Ramos (cell line): ENCODE results near the gene CHCT1.
"Not testable (repeated sequence)": the region's sequence is repeated elsewhere in the genome, so short reads cannot be mapped to it uniquely, and the experiment has no call there.

Source experiments
- in situ Hi-C: fragments of 300-500 bp; cut with MboI; formaldehyde crosslinking; loops from one replicate; pipeline ENCODE4 v1.14.3; 2022; ENCODE audit warnings: low sequenced_read_pairs; ENCODE audit not compliant: unreplicated experiment

Gene CHCT1

GRCh38 chr17:60398227-60398959, 23.9 kb upstream of the CHCT1 start:
- in situ Hi-C loops = no loop called here

DNA sequence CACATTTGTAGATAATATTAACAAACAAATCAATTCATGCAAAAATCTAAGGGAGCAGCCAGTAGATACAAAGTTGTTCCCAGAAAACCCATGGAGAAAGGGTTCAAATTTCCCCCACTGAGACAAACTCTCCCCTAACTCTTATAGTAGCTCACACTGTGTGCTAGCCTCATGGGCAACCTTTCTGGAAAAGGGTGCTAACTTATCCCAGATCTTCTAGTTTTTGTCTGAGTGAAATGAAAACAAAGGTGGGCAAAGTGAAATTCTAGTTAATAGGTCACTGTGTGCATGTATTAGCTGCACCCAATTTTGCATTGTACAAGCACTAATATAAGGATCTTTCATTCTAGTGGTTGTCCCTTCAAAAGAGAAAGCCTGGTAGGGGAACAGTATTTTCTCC, 20.5 kb upstream of the CHCT1 start:
- in situ Hi-C loops = no loop called here

DNA sequence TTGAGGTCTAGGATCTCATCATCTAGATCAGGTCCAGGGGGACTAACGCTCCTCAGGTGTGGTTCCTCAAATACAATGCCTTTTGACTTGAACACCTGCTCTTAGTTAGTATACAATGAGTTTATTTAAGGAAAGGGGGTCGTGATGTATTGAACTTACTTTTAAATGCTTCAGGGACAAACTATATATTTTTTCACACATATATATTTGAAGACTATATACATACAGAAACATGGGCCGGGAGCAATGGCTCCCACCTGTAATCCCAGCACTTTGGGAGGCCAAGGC, 18.8 kb upstream of the CHCT1 start:
- in situ Hi-C loops = no loop called here

DNA sequence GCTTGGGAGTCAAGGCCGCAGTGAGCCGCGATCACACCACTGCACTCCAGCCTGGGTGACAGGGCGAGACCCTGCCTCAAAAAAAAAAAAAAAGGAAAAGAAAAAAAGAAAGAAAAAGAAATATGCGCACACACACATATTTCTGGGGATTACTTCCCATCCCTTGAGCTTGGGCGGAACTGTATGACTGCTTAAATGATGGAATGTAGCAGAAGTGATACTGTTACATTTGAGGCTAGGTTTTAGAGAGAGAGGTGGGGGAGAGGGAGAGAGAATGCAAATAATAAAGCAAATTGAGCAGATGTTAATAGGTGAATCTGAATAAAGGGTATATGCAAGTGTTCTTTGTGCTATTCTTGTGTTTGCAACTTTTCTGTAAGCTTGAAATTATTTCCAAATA, 18.3 kb upstream of the CHCT1 start:
- in situ Hi-C loops = no loop called here

DNA sequence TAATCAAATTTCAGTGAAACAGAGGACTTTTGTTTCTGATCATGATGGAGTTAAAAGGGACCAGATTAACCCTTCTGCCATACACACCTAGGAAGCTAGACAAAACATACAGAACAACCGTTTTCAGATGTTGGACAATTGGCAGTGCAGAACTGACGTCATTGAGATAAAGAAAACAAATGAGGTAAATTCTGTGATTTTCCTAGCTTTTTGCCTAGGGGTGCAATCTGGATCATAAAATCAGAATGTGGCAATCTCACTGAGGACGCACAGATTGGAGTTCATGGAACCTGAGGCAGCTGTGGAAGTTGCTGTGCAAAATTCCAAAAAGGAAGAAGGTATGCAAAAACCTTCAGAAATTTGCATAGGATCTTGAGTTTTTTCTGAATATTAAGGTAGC, 15.4 kb upstream of the CHCT1 start:
- in situ Hi-C loops = no loop called here

DNA sequence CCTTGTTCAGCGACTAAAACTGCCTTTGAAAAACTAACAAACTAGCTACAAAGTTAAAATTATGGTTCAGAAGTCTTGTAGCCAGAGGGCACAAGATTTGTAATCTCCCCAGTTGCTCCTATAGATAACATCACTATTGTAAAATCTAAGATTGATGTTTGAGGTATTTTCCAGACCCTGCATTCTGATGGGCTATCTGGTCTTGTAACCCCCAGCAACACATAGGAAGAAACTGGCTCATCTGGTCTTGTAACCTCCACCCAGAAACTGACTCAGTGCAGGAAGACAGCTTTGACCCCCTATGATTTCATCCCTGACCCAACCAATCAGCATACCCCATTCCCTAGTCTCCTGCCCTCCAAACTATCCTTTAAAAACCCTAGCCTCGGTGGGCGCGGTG, 12.3 kb upstream of the CHCT1 start:
- in situ Hi-C loops = no loop called here

DNA sequence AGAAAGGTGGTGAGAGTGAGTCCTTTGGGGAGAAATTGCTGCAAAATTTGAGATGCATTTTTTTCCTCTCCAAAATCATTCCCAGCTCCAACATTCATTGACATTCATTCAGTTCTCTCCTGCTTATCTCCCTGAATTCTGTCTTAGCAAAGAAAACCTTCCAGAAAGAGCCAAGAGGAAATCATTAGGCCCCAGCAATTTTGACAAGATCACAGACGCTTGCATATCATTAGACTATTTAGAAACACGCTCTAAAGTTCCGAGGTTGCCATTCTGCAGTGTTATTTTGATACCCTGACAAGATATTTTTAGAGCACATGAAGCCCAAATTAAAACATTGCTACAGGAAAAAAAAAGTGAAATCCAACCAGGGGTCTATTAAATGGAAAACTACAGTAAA, 9.6 kb upstream of the CHCT1 start:
- in situ Hi-C loops = no loop called here

DNA sequence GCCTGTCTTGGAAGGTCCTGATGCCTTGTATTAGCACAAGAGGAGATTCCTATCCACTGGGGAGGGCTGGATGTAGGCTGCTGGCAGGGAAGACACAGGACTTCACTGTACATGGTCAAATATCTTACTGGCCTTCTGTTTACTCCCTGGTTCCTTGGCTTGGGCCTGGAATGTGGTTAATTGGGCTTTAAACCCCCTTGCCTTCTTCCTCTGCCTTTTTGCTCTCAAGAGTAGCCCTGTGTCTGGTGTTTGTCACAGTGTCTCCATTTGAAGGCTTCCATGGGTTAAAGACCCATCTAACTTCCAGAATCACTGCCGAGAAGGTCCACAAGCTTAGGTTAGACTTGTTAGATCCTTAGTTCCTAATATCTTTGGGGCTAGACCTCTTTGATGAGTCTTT, 7.1 kb upstream of the CHCT1 start:
- in situ Hi-C loops = no loop called here

GRCh38 chr17:60416368-60416925, 5.8 kb upstream of the CHCT1 start:
- in situ Hi-C loops = no loop called here

- in situ Hi-C loops = not testable (repeated sequence)
Observed at GRCh38 chr17:60419003-60419402, 3.3 kb upstream of the CHCT1 start.

GRCh38 chr17:60419875-60420274, 2.4 kb upstream of the CHCT1 start:
- in situ Hi-C loops = loop anchor here (10.0 kb wide), 1 partner anchor 225 kb away; no protein-coding TSS in a partner anchor

DNA sequence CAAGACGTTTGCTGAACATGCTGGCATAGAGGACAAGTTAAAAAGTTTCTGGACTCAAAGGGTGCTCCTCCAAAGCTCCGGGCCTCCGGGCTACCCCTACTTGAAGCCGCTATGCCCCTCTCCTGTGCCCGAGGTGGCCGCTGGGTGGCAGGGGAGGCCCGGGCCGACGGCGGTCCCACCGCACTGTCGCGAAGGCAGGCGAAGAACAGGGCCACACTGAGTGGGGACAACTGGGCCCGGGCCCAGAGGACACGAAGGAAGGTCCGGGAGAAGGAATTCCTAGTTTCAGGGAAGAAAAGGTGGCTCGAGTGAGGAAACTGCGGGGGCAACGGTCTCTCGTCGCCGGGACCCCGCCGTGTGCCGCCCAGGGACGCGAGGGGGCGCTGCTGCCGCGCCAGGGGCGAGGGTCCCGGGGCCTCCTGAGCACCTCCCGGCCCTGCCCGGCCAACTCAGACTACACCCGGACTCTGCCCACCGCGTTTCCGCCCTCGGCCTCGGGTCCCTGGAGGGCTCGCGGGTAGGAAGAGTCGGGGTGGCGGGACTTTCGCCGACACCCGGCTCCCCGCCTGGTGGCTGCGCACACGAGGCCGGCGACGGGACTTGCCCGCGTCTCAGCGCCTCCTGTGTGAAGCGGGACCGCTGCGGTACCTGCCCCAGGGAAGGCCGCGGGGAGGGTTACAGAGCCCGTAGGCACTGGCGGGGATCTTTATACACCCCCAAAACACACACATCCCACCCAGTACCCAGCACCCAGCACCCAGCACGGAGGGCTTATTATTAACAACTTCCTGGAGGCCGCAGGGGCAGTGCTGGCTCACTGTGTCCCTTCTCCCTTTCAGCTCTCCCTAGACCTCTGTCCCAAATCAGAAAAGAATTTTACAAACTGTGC, 772 bp upstream of the CHCT1 start:
- in situ Hi-C loops = loop anchor here (10.0 kb wide), 1 partner anchor 223 kb away; no protein-coding TSS in a partner anchor

DNA sequence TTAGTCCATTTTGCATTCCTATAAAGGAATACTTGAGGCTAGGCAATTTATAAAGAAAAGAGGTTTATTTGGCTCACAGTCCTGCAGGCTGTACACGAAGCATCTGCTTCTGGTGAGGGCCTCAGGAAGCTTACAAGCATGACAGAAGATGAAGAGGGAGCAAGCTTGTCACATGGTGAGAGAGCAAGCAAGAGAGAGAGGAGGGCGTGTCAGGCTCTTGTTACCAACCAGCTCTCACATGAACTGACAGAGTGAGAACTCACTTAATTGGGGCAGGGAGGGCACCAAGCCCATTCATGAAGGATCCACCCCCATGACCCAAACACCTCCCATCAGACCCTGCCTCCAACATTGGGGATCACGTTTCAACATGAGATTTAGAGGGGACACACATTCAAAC, 1.6 kb downstream of the CHCT1 start:
- in situ Hi-C loops = loop anchor here (10.0 kb wide), 1 partner anchor 221 kb away; no protein-coding TSS in a partner anchor

- in situ Hi-C loops = loop anchor here (10.0 kb wide), 1 partner anchor 219 kb away; no protein-coding TSS in a partner anchor
Observed at GRCh38 chr17:60425626-60426025, 3.3 kb downstream of the CHCT1 start.

GRCh38 chr17:60426596-60426995, 4.3 kb downstream of the CHCT1 start:
- in situ Hi-C loops = loop anchor here (10.0 kb wide), 1 partner anchor 218 kb away; no protein-coding TSS in a partner anchor

DNA sequence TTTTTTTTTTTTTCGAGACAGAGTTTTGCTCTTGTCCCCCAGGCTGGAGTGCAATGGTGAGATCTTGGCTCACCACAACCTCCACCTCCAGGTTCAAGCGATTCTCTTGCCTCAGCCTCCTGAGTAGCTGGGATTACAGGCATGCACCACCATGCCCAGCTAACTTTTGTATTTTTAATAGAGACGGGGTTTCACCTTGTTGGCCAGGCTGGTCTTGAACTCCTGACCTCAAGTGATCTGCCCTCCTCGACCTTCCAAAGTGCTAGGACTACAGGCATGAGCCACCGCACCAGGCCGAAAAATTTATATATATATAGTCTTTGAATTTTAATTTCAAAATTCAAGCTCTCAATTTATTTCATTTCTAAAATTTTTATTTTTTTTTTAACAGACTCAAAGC, 6.2 kb downstream of the CHCT1 start:
- in situ Hi-C loops = loop anchor here (10.0 kb wide), 1 partner anchor 216 kb away; no protein-coding TSS in a partner anchor

DNA sequence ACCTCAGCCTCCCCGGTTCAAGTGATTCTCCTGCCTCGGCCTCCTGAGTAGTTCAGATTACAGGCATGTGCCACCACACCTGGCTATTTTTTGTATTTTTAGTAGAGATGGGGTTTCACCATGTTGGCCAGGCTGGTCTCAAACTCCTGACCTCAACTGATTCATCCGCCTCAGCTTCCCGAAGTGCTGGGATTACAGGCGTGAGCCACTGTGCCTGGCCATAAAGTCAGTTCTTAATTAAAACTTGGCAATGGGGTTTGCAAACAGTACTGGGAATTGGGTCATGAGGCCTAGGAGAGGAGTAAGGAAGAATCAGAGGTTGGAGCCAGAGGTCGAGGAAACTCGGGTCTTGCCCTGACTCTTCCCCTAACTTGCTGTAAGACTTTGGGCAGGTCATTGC, 8.3 kb downstream of the CHCT1 start:
- in situ Hi-C loops = loop anchor here (10.0 kb wide), 1 partner anchor 296 kb away; no protein-coding TSS in a partner anchor

GRCh38 chr17:60433021-60433997, 11.0 kb downstream of the CHCT1 start:
- in situ Hi-C loops = loop anchor here (10.0 kb wide), 1 partner anchor 299 kb away; no protein-coding TSS in a partner anchor

DNA sequence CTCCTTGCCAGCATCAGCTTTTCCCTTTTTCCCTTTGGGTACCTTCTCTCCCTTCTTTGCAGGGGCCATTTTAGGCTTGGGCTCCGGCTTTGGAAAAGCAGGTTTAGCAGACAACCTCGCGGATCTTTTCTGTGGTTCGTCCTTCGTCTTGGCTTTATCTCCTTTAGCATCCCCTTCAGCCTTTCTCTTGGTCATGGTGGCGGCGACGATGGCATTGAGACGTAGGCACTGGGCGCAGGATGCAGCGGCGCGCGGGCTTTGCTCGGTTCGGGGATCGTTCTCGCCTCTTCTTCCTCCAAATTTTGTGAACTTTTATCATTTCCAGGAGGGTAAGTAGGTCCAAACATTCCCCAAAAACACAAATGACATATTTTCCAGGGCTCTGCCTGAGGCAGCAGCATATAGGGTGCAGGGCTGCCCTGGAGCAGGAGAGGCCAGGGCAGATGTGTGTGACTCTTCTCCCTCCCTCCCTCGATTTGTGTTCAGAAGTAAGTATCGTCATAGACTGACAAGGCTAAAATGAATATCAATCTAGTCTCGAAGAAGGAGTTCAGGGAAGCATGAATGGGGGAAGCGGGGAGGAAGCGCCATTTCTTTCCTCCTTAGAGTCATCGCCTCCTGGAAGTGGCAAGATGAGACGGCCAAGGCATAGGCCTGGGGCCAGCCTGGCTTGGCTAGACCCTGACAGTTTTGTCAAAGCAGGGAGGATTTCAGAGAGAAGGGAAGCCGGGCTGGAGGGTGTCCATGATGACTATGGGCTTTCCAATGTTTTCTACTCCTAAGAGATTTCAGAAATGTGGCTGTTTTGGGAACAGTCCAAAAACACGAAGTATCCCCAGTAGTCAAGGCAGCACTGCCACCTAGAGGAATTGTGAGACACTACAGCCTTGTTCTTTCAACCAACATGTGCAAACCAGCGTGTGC, 13.2 kb downstream of the CHCT1 start:
- in situ Hi-C loops = loop anchor here (10.0 kb wide), 1 partner anchor 301 kb away; no protein-coding TSS in a partner anchor
